Suprapubic skin (tissue), 4 donors: Measurements from ENCODE around the gene INPP4B.

Experiments used
- CTCF ChIP-seq, 2 donors: fragments of 200-600 bp in 1 of 2; fragments of 450-650 bp in 1 of 2; sonication (generic) in 1 of 2; IDR thresholded peaks; one replicate each; pipeline ENCODE4 v1.5.1; 2016 to 2019; ENCODE audit warnings: antibody characterized with exemption in 2 of 2, mild to moderate bottlenecking in 1 of 2, moderate library complexity in 1 of 2
- EP300 ChIP-seq: sonication (generic); formaldehyde crosslinking; IDR thresholded peaks from one replicate; pipeline ENCODE4 v1.6.1; 2017; ENCODE audit warnings: antibody characterized with exemption
- POLR2A ChIP-seq, 2 donors: fragments of 450-650 bp; IDR thresholded peaks; one replicate each; pipeline ENCODE4 v1.6.1; 2017; ENCODE audit warnings: antibody characterized with exemption in 2 of 2, mild to moderate bottlenecking in 2 of 2, moderate library complexity in 2 of 2
- POLR2AphosphoS5 ChIP-seq, 3 donors: sonication (generic); formaldehyde crosslinking; IDR thresholded peaks; one replicate each; pipeline ENCODE4 v1.6.1; 2017; ENCODE audit warnings: antibody characterized with exemption in 3 of 3

- TF ChIP-seq EP300, result no peak
- TF ChIP-seq POLR2AphosphoS5 (IDR thresholded peaks at IDR 0.05), result no peak
- no peak for TF ChIP-seq CTCF (IDR thresholded peaks at IDR 0.05)
- no peak for TF ChIP-seq POLR2A (IDR thresholded peaks at IDR 0.05)
Observed at GRCh38 chr4:142715727-142716126, 130.4 kb downstream of the INPP4B start.
